ENCODE results near the gene FOXA3.

- no peak for TF ChIP-seq CTCF (IDR thresholded peaks at IDR 0.05)
- no peak for TF ChIP-seq POLR2A (IDR thresholded peaks at IDR 0.05)
Observed at GRCh38 chr19:45873219-45873772, 9.2 kb downstream of the FOXA3 start.

Measured in testis (tissue), 2 donors.